Astrocyte (in vitro differentiated cells and primary cell): ENCODE data around the gene SLC25A15.

Experiments
- EZH2 ChIP-seq: IDR thresholded peaks from 2 replicates; pipeline ENCODE4 v1.6.1; 2012; ENCODE audit warnings: mild to moderate bottlenecking, low read length, inconsistent platforms; ENCODE audit not compliant: insufficient read depth
- TF ChIP-seq, protein P1 (sequence below): IDR thresholded peaks from 2 replicates; pipeline ENCODE4 v1.5.1; 2011; ENCODE audit warnings: low read depth, mild to moderate bottlenecking, inconsistent platforms, low read length, moderate library complexity; ENCODE audit not compliant: insufficient read depth

DNA sequence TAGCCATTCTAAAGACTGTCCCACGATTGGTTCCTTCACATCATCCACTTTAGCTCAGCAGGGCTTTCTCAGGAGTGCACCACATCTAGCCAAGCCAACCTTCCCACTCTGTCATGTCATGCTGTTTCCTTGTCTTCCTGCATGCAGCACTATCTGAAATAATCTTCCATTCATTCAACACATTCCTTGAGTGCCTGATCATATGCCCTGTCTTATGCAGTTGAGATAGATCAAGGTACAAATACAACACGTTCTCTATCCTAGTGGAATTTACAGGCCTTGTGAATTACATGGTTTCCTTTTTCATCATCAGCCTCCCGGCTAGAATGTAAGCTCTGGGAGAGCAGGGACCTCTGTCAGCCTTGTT is 11.6 kb upstream of the SLC25A15 start:
- TF ChIP-seq EZH2 = no peak
- TF ChIP-seq, protein P1, sequence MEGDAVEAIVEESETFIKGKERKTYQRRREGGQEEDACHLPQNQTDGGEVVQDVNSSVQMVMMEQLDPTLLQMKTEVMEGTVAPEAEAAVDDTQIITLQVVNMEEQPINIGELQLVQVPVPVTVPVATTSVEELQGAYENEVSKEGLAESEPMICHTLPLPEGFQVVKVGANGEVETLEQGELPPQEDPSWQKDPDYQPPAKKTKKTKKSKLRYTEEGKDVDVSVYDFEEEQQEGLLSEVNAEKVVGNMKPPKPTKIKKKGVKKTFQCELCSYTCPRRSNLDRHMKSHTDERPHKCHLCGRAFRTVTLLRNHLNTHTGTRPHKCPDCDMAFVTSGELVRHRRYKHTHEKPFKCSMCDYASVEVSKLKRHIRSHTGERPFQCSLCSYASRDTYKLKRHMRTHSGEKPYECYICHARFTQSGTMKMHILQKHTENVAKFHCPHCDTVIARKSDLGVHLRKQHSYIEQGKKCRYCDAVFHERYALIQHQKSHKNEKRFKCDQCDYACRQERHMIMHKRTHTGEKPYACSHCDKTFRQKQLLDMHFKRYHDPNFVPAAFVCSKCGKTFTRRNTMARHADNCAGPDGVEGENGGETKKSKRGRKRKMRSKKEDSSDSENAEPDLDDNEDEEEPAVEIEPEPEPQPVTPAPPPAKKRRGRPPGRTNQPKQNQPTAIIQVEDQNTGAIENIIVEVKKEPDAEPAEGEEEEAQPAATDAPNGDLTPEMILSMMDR = no peak
